GM19455 (cell line): Measurements from ENCODE around the gene HOXB7.

Experiments used
- ATAC-seq: cut with Tn5 transposase; IDR thresholded peaks from one replicate; pipeline ENCODE4 v1.9.1; 2021; ENCODE audit not compliant: unreplicated experiment

The HOXB7 gene

DNA sequence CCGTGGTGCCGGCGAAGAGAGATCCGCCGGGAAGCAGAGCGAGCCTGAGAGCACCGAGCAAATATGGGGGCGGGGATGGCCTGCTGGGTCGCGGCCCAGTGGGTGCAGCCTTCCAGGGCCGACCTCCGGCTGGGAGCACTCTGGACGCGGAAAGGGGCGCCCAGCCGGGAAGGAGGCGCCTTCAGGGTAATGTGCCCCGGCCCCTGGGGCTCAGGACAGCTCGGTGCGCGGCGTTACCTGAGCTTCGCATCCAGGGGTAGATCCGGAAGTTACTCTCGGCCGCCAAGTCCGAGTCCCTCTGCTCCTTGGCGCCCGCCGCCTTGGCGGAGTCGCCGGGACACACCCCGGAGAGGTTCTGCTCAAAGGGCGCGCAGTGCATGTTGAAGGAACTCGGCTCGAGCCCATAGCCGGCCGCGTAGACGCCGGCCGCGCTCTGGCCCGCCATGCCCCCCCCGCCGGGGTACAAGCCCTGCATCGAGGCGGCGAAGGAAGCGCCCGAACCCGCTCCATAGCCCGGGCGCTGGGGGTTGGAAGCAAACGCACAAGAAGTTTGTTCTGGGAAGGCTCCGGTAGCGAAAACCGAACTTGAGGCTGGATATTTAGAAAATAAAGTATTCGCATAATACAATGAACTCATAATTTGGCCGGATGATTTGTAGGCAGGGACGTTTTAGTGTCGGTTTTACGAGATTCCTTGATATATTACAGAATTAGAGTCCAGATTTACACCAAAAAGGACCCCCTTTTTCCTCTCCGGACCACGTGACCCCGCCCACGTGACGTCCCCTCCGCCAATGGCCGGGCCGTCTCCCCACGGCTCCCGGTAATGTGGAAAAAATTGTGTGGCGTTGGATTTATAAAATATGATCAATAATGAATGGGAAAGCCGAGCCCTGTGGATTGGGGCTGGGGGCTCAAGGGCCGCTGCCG is at the start of gene HOXB7:
Gene HOXB7 (minus strand): TSS at position 736 of the 930 bp plus-strand sequence. CDS start 99 bp downstream, at position 637.
- no peak for ATAC-seq

DNA sequence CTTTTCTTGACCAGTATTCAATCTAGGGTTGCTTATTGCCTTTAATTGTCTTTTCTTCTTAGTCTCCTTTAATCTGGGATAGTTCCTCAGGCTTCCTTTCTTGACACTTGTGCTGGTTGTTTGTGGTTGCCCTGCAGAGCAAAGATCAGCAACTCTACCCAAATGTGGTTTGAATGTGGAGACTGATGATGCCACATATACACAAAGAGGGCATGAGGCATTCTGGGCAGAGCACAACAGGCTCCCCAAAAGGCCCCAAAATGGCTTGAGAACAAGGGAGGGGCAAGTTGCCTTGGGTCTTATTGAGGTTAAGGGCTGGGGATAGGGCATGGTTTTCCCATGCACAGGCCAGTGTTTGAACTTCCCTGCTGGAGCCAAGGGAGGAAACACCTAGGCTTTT is 45.1 kb upstream of the HOXB7 start:
- no peak for ATAC-seq

DNA sequence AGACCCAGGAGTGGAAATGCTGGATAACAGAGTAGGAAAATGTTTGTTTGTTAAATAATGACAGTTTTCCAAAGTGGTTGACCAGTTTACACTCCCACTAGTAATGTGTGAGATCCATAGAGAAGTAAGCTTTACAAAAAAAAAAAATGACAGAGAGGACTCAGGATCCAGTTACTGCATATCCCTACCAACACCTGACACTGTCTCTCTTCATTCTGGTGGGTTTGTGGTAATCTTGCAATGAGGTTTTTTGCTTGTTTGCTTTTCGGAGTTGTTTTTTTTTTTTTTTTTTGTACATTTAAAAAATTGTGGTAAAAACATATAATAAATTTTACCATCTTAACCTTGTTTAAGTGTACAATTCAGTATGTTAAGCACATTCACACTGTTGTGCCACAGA is 38.9 kb upstream of the HOXB7 start:
- ATAC-seq: no peak

DNA sequence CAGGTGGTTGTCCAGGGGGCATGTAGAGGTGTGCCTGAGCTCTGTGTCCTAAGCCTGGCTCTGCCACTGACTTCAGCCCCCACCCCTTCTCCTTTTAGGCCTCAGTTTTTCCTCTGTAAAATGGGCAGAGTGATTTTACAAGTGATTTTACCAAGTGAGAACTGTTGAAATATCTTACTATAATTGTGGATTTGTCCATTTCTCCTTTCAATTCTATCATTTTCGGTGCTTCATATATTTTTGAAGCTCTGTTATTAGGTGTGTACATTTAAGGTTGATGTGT is 37.1 kb upstream of the HOXB7 start:
- ATAC-seq: no peak

DNA sequence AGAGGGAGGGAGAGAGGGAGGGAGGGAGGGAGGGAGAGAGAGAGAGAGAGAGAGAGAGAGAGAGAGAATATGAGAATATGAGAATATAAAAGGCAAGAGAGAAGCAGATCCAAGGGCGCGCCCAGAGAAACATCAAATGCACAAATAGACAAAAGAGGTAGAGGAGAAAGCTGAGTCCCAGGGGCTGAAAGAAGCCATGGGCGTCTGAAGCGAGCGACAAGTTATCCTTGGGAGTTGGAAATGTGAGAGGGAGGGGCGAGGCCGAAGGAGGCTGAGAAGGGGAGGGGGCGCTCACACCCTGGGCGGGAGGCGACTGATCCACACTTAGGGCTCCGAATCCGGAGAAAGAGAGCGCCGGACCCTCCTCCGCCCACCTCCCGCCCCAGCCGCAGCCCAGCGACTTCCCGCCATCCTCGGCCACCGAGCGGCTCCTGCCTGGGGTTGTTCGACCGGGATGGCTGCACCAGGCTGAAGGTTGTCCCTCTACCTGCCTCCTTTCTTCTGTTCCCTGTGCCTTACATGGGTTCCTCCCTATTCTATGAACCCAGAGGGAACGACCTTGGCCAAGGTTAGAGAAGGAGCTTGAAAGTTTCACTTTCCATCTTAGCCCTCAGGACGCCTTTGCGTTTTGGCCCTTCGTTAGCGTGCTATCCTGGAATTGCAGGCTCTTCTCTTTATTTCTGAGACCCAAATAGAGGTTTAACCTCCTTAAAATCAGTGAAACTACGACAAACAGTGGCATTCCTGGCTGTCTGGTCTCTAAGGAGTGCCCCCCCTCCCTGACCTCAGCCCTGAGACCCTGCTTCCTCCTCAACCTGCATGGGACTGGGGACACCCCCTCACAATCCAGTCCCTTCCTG is 36.5 kb upstream of the HOXB7 start:
- ATAC-seq: no peak

DNA sequence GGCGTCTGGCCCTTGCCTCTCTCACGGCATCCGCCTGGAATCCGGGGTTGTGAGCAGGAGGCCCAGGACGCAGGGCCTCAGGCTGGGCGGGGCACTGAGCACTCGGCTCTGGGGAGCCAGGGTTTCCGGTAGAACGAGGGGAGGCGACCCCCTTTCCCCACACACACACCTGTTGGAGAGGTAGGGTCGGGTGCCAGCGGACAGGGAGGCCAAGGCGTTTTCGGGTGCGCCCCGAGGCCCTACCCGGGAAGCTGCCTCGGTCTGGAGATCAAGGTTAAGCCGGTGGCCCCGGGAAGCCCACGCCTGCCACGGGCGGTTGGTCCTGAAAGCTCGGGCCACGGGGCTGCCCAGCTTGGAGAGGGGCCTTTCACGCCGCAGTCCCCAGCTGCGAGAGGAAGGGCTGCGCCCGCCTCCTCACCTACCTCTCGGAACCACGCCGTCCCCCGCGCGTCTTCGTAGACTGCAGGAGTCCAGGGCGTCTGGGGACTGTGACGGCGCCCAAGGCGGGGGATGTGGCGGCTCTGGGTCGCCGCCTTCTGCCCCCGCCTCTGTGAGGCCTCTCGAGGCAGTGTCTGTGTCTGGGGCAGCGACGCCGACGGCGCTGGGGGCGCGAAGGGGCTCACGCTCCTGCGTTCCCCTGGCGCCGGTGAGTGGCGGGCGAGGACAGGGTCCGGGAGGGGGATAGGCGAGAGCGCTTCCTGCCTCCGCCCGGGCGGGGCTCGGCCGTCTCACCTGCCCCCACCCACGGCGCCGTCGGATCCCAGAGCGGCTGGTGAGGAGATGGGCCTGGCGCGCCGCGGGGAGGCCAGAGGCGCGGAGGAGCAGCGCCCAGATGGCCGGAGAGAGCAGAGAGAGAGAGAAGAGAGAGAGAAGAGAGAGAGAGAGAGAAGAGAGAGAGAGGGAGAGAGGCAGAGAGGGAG is 35.6 kb upstream of the HOXB7 start:
- ATAC-seq: no peak

DNA sequence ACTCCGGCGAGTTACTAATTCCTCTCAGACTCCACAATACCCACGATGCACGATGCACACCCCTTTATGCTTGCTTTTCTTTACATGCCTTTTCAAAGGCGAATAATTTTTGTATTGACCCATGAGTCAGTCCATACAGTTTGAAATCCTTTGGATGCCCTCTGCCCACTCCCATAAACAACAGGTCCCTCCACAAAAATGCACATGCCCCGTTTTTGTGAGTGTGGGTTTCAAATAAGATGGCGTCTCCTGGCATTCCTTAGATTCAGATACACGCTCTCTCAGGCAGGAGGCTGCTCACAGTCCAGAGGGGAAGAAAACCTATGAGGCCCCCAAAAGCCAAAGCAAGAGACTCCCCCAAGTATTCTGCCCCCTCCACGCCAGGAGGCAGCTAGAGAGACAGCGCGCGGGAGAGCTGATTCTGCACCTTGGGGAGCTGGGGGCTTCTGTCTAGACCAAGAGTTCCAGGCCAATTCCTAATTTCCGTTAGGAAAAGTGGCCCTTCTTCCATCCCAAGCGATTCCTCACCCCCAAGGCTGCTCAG is 34.9 kb upstream of the HOXB7 start:
- no peak for ATAC-seq

DNA sequence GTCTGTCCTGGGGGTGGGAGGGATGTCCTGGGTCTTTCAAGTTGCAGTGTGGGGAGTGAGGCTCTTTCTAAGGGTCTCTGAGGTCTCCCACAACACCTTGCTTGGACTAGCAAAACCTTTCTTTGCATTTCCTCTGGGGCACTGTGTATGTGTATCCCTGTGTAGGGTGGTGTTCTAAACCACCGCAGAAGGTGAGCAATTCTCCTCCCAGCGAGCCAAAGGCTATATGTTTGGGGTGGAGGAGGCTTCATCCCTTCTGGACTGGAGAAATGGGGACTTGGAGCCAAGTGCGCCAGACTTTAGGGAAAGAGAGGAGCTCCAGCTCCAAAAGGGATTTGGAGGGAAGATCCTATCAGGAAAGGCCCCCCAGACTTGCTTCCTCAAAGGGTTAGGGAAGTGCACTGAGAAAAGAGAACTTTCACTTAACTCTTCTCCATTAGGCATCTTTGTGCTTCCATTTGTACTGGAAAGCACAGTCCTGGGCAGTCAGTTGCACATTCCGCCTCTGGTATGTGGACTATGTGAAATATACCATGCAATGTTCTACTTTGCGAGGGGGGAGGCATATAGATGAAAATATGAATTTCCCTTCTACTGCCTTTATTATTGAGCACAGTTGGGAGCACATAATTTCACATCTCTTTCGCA is 34.2 kb upstream of the HOXB7 start:
- no peak for ATAC-seq

DNA sequence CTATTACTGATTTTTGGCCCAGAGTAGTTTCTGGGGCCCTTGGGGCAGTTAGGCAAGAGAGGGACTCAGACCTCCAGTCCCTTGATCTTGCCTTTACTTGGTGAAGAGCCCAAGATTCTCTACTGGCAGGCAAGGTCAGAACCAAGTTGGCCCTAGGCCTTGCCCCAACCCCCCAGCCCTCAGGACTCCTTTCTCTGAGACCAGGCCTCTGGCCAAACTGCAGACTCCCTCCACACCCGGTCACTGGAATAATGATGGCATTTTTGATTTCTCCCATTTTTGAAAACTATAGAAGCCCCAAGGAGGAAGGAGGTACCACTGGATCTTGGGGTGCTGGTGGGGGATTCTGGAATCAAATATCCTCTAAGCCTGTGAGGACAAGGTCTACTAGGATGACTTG is 33.3 kb upstream of the HOXB7 start:
- no peak for ATAC-seq

DNA sequence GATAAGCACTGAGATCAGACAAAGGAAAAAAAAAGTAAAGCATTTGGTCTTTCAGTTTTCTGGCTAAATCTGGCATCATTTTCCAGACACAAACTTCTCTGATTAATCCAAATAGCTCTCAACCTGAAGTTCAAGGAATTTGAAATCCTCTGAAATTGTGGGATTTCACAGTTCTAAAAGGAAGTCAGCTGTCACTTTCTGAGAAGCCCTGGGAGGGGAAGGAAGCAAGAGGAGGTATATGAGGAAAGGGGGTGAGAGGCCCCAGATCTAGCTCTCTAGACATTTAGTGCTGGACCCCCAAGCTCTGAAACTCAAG is 32.8 kb upstream of the HOXB7 start:
- no peak for ATAC-seq

DNA sequence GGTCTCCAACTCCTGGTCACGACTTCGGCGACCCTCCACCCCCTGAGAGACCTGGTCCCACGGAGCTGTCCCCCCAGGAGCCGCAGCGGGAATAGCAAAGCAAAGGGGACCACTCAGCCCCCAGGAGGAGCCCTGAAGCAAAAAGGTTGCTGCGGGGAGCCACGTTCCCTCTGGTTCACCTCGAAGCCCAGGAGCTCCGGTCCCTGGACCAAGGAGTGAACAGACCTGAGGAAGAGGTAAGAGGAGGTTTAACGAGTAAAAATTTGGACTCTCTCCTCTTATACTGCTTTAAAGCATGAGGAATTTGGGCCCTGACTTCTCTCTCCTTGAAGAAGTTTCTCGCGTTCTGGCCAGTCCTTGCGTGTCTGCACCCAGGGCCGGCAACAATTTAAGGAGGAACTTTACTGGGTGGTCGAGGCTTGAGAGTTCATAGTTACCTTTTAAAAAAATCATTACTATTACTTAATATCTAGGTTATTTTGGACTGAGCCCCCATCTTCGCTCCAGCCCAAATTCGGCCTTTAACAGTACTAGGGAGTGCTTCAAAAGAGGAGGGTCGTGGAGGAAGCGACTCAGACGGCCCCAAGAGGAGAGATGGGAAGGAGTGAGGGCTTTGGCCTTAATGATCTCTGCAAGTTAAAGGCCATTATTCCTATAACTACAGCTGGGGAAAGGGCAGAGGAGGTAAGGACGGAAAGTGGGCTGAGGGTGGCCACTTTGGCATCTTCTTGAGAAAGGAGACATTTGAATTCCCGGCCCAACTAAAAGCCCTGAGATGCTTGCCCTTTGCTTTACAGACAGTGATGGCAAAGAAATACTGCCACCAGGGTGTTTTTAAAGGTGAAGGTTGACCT is 32.3 kb upstream of the HOXB7 start:
- no peak for ATAC-seq

DNA sequence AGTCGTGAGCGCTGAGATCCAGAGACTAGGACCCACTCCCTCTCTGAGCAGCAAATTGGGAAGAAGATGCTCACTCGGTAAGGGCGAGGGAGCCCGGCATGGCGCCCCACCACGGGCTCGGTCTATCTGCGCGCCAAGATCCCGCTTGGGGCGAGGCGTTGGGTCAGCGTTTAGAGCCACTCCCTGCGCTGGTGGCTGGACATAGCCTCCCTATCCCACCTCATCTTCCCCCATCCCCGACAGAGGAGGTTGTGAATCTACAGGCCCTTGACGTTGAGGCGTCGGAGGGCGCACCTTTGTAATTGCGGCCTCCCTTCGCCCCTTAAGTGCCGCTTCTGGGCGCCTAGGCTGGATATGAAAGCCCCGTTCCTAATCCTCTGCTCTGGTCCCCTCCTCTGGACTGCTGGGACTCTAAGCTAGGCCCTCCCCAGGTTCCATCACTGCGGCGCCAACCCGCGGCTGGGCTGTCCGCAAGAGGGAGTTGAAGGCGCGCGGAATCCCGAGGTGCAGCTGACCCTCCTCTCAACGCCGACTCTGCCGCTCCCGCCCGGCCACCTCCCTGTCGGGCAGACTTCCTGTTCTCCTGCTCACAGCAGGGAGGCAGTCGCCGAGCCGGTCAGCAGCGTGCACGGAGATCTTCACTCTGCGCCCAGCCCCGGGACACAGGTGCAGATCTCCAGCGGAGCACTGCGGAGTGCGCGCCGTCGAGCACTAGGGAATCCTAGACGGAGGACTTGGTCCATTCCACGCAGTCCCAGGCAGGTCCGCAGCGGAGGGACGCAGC is 31.4 kb upstream of the HOXB7 start:
- no peak for ATAC-seq

DNA sequence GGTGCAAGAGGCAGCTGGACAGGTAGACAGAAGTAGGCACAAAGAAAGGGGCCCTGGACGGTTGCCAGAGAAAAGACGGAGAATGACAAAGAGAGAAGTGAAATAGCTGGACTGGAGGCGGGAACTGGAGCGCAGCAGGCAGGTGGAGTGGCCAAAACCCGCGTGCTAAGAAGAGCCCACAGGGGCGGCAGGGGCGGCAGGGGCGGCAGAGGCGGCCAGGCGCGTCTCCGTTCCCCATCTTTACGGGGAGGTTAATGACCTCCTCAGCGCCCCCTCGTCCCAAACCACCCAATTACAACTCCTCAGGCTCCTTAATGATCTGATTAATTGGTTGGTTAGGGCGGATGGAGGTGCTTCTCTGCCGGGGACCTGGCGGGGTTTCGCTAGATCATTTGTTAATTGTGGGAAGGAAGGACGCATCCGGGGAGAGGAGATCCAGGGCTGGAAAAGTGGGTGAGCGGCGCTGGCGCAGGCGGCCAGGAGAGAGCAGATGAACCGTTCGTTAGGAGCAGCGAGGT is 30.8 kb upstream of the HOXB7 start:
- no peak for ATAC-seq

DNA sequence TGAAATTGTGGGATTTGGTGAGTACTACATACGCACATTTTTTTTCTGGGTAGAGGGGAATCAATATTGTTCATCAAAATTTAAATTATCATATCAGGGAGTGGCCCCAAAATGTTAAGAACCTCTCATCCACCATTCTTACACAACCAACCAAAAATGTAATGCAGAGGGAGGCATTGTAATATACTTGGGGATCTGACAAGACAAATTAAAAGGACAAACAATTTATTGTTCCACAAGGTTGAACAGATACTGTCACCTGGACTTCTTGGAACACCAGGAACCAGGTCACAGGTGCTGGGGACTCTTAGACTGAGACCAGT is 30.0 kb upstream of the HOXB7 start:
- ATAC-seq: no peak

DNA sequence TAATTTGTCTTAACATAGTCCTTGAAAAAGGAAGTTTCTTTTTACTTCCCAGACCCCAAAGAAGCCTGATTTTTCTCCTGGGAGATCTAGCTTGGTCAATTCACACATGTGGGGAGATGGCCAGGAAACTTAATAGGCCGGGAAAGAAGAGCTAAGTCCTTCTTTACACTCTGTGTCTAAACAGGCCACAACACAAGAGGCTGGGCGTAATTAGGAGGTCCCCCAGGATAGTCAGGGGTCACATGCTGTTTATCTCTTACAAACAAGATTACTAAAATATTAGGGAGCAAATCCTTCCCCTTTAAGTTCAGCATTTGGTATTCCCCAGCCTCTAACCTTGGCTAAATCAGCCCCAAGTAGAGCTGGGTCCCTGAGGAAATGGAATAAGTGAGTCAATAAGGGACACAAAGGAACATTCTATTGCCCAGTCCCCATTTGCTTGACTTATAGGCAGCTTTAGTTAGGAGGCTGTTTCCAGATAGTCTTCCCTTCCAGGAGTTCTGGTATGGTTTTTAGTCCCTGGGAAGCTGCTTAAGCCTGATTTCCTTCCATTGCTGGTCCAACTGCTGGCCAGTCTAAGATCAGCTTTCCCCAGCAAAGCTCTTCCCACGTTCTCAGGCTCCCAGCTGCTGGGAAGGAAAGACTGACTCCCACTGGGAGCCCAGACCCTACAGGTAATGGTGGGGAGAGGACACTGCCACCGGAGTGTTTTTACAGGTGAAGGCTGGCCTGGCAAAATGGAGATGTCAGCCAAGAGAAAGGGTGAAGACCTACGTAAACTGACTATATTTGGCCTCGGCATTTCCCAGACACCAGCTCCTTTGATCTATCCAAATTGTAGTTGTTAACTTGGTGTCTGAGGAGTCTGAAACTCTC is 29.4 kb upstream of the HOXB7 start:
- ATAC-seq: no peak

DNA sequence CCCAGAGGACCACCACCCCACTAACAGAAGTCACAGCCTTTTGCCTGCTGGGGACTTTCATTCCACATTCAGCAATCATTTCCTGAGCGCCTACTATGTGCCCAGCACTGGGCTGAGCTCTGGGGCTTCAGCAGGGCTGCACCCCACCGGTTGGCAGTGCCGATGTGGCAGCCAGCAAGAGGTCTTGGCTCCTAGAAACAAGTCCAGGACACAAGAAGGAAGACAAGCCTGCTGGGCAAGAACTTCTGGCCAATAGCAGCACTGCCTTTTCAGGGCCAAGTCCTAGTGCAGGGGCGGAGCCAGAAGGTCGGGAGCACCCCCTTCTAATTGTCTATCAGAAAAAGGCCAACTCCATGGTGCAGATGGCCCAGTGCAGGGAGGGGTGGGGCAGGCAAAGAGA is 28.3 kb upstream of the HOXB7 start:
- no peak for ATAC-seq

DNA sequence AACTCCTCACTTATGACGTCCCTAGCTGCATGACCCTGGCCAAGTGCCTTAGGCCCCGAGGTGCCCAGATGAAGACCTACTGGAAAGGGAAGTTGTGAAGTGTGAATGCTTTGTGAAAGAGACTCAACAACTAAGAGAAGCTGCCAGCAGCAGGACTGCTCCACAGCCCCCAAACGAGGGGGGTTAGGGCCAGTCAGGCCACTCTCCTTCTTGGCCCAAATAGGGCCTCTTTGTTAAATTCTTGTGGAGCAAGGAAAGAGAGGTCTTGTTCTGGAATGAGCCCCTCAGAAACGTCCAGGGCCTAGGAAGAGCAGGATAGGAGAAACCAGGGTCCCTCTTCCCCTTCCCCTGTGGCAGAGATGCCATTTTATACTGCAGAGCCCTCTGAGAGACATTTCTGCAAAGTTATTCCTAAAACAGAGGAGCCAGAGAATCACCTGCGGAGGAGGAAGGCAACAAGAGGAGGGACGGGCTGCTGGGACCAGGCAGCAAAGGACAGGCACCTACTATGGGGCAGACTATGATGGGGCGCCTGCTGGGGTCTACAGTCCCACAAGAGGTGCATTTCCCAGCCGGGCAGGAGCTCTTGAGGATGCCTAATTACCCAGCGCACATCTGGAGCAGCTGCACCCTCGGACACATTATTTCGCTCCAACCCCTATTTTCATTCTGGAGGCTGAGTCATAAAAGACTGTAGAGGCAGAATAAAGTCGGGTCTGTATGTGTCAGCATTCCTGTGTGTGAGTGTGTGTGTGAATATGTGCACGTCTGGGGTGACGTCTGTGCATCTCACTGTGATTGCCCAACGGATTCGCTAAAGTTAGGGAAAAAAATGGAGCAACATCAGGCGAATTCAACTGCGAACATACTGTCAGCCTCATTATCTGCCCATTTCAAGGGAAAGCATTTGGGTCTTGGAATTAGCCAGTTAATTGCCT is 26.8 kb upstream of the HOXB7 start:
- ATAC-seq: no peak
